SK-N-MC (cell line): ENCODE results near the gene HLA-G.

Experiments
- EZH2 ChIP-seq: fragments of 200-600 bp; sonication (generic); IDR thresholded peaks from one replicate; pipeline ENCODE4 v1.6.1; 2017; ENCODE audit warnings: antibody characterized with exemption
- POLR2AphosphoS5 ChIP-seq: IDR thresholded peaks from 2 replicates; pipeline ENCODE4 v1.6.1; 2012; ENCODE audit warnings: mild to moderate bottlenecking, low read depth, low read length, borderline replicate concordance

- TF ChIP-seq EZH2 (no peak), POLR2AphosphoS5 (no peak)
Measured at GRCh38 chr6:29793796-29794195, 33.8 kb upstream of the HLA-G start.
